Neuron (in vitro differentiated cells): Measurements from ENCODE around the gene CD99L2.

ENCODE experiments used
- H2AFZ ChIP-seq: one replicate; pipeline ENCODE4 v1.6.1; 2013; ENCODE audit warnings: low read depth, mild to moderate bottlenecking, inconsistent platforms, low read length, moderate library complexity
- H3K27me3 ChIP-seq: one replicate; pipeline ENCODE4 v1.6.1; 2013; ENCODE audit warnings: low read length; ENCODE audit not compliant: insufficient read depth
- H3K36me3 ChIP-seq: one replicate; pipeline ENCODE4 v1.6.1; 2013; ENCODE audit warnings: low read length; ENCODE audit not compliant: insufficient read depth
- H3K4me1 ChIP-seq: one replicate; pipeline ENCODE4 v1.6.1; 2013; ENCODE audit warnings: low read length; ENCODE audit not compliant: insufficient read depth
- H3K4me3 ChIP-seq: 2 replicates; pipeline ENCODE4 v1.5.1; 2013; ENCODE audit warnings: mild to moderate bottlenecking, low read length, moderate library complexity
- H3K9me3 ChIP-seq: one replicate; pipeline ENCODE4 v1.6.1; 2013; ENCODE audit warnings: low read length

The CD99L2 gene, protein sequence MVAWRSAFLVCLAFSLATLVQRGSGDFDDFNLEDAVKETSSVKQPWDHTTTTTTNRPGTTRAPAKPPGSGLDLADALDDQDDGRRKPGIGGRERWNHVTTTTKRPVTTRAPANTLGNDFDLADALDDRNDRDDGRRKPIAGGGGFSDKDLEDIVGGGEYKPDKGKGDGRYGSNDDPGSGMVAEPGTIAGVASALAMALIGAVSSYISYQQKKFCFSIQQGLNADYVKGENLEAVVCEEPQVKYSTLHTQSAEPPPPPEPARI

DNA sequence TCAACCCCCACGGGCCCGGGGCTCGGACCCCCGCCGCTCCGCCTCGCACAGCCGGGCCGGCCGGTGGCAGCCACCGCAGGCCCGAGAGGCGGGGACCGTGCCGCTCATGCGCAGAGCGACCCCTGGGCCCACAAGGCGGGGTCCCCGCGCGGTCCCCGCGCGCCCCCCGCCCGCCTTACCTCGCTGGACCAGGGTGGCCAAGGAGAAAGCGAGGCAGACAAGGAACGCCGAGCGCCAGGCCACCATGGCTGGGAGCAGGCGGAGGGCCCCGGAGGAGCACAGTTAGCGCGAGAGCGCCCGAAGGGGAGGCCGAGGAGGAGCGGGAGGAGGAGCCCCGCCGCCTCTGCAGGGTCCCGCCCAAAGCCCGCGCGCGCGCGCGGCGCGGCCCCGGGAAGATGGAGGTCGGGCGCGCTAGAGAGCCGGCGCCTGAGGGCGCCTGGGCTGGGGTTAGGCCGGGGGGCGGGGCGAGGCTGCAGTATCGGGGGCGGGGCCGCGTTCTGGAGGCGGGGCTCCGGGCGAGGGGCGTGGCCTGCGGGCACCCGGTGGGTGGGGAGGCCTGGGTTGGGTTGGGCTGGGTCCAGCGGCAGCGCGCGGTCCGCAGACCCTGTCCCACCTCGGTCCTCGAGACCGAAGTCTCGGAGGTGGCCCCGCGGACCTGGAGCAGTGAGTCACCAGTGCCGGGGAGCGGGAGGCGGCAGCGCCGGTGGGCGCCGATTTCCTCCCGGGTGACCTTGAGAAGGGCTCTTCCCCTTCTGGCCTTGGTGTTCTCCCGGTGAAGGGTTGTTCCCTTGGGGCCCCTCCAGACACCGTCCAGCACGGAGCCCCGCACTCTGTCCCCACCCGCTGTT lies at the start of gene CD99L2:
CD99L2 (minus strand) TSS at position 326 of the 848 bp plus-strand sequence; CDS start at position 246, 80 bp downstream.
- H3K4me1 ChIP-seq, result no peaks in the 10 kb centered on the region
- peak within 1 kb of the TSS; percentile 72 for H2AFZ ChIP-seq
- peaks cover 7% of the 10 kb centered on the region for H3K27me3 ChIP-seq
- peak within 1 kb of the TSS; percentile 80 for H3K4me3 ChIP-seq
- no peaks in the 10 kb centered on the region for H3K9me3 ChIP-seq
- H3K36me3 ChIP-seq, result no peaks in the 10 kb centered on the region

DNA sequence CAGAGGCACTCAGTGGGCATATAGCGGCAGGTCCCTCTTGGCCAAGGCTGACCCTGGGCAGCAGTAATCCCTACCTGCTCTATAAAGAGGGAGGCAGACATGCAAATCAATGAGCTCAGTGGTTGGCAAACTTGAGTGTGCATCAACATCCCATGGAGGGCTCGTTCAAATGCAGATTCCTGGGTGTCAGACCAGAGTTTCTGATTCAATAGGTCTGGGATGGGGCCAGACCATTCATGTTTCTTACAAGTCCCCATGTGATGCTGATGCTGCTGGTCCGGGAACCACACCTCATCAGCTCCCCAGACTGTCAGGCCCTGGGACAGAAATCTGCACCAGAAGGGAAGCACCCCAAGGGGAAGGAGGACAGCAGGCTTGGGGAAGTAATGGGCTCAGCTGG lies 45.8 kb upstream of the CD99L2 start:
- Histone ChIP-seq H3K4me1 (no peaks in the 10 kb centered on the region), H3K36me3 (no peaks in the 10 kb centered on the region), H2AFZ (no peak overlapping the region), H3K4me3 (no peak overlapping the region), H3K9me3 (no peaks in the 10 kb centered on the region), H3K27me3 (no peaks in the 10 kb centered on the region)

DNA sequence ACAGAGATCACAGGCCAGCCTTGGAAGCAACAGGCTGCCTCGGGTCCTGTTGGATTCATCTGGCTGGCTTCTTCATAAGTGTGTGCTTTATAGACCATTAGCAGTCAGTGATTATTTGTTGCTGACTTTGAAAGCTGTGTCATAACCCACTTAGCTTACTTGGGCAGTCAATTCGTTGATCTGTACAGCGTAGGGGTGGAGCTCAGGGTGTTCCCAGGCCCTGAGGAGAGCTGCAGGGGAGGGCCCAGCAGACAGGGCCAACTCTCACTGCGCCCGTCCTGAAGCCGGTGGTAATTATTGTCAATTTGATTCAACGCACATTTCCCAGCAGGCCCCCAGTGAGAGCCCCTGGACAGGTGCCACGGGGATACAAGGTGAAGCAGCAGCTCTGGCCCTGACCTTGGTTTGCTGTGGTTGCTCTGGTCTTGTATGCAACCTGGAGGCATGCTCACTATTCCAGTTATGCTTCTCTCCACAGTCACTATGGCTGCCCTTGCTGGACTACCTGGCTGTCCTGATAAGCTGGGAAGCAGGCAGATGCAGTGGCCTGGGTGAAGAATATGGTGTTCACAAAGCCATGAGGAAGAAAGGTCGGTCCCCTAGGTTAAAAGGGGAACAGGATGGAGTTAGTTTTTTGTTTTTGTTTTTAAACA lies 44.6 kb upstream of the CD99L2 start:
- Histone ChIP-seq H2AFZ (no peak overlapping the region), H3K36me3 (no peaks in the 10 kb centered on the region), H3K4me3 (no peak overlapping the region), H3K9me3 (no peaks in the 10 kb centered on the region), H3K27me3 (no peaks in the 10 kb centered on the region), H3K4me1 (no peaks in the 10 kb centered on the region)

DNA sequence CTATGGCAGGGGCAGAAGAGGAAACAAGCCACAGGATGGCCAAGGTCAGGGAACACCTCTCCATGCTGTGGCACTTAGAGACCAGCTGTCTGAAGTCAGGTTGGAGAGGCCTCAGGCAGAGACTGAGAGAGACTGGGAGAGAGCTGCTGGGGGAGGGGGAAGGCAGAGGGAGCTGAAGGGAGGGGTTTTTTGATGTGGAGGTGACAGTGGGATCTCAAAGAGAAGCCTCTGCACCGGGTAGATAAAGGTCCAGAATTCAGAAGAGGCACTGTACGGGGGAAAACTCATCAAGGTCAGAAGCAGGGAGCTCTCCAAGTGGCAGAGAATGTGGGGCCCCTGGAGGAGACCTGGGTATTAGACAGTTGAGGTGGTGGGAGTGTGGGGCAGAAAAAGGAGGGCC lies 43.1 kb upstream of the CD99L2 start:
- Histone ChIP-seq H3K4me1 (no peaks in the 10 kb centered on the region), H3K36me3 (no peaks in the 10 kb centered on the region)

DNA sequence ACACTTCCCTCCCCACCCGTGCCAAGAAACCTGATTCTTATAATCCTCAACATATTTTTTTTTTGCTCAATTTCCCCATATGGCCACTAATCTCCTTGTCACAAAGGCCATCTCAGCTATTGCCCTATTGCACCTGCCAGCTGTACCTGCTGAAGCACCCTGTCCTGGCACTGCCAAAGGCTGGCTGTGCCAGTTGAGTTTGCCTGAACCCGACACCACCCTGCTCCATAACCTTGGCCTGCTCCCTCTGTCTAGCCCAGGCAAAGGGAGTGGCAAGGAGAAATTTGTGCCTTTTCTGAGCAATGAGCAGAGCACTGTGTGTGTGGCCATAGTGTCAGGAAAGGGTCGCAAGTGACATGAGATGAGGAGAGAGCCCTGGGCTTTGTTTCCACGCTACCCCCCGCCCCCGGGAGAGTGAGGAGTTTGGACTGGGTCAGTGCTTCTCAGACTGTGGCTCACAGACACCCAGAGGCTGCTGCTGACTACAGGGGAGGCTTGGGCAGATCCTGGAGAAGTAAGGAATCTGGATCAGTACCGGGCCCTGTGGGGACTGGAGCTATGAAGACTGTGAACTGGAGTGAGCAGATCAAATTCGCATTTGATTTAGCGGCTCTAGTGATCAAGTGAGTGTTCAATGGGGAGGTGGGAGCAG lies 42.5 kb upstream of the CD99L2 start:
- Histone ChIP-seq H3K4me1 (no peaks in the 10 kb centered on the region), H3K27me3 (no peaks in the 10 kb centered on the region), H3K4me3 (no peak overlapping the region), H3K9me3 (no peaks in the 10 kb centered on the region), H2AFZ (no peak overlapping the region), H3K36me3 (no peaks in the 10 kb centered on the region)

More for the DNA sequence above, 43.1 kb upstream of the CD99L2 start:
- Histone ChIP-seq H3K27me3 (no peaks in the 10 kb centered on the region), H2AFZ (no peak overlapping the region), H3K4me3 (no peak overlapping the region), H3K9me3 (no peaks in the 10 kb centered on the region)

DNA sequence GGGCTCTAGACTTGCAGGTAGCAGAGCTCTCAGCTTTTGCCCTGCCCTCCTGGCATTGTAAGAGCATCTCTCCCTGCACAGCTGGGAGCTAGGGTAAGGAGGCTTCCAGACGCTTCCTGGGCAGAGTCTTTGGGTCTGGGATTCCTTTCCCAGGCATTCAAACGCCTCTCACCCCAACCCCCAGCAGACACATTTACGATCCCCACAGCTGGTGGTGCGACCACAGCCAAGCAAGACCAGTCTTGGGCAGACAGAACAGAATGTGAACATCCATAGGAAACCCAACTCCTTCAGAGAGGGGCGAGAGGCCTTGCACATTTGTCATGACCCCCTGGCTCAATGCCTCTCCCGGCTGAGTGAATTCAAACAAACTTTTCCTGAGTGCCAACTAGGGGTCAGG lies 38.1 kb upstream of the CD99L2 start:
- H3K4me3 ChIP-seq, result no peak overlapping the region

DNA sequence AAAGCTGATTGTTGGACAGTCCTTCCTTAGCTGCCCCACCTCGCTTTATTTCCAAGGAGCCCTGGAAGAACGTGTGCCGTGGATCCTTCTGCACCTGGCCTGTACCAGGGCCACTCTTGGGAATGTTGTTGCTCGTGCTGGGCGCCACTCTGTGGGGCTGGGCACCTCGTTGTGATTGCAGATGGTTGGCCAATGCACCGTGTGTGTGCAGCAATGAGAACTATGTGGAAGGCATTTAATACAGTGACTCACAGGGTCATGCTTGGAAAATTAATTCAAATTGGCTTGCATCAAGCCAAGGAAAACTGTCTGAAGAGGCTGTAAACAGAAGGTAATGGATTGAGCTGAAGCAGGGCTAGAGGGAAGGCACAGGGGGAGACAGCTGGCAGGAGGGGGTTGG lies 37.0 kb upstream of the CD99L2 start:
- H3K9me3 ChIP-seq, result no peaks in the 10 kb centered on the region
- no peak overlapping the region for H3K4me3 ChIP-seq
- H3K4me1 ChIP-seq, result no peaks in the 10 kb centered on the region
- H2AFZ ChIP-seq, result no peak overlapping the region
- no peaks in the 10 kb centered on the region for H3K36me3 ChIP-seq
- H3K27me3 ChIP-seq, result peaks cover 9% of the 10 kb centered on the region

More for the DNA sequence above, 38.1 kb upstream of the CD99L2 start:
- H3K27me3 ChIP-seq, result peaks cover 7% of the 10 kb centered on the region
- H2AFZ ChIP-seq, result no peak overlapping the region
- H3K9me3 ChIP-seq, result no peaks in the 10 kb centered on the region
- H3K36me3 ChIP-seq, result no peaks in the 10 kb centered on the region
- H3K4me1 ChIP-seq, result no peaks in the 10 kb centered on the region

DNA sequence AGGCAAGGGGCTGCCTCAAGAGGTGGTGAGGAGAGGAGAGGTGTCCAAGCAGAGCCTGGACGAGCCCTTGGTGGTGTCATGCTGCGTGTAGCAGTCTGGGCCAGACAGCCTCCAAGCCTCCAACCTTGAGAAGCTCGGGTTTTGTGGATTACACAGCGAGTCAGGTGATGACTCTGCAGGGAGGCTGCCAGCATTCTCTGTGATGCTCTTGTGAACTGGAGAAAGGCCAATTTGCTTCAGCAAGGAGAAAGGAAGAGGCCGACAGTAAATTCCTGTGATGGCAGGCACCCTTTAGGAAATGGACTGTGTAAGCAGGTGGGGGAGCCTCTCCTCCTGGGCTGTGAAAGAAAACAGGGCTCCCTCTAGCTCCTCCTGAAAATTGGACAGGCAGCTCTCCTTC lies 36.0 kb upstream of the CD99L2 start:
- H3K36me3 ChIP-seq, result no peaks in the 10 kb centered on the region
- peaks cover 9% of the 10 kb centered on the region for H3K27me3 ChIP-seq
- H3K4me3 ChIP-seq, result no peak overlapping the region
- no peaks in the 10 kb centered on the region for H3K4me1 ChIP-seq
- no peak overlapping the region for H2AFZ ChIP-seq
- no peaks in the 10 kb centered on the region for H3K9me3 ChIP-seq

DNA sequence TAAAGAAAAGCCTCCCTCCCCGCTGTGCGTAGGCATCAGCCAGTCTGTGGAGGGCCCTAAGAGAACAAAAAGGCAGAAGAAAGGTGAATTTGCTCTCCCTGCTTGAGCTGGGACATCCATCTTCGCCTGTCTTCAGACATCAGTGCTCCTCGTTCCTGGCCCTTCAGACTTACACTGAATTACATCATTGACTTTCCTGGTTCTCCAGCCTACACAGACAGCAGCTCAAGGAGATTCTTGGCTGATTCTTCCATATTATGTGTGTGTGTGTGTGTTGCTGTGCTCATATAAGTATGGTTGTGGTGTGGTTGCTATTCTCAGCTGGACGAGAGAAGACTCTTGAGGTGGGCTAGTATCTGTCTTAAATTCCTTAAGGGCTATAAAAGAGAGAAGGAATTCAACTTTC lies 35.5 kb upstream of the CD99L2 start:
- H3K4me3 ChIP-seq, result no peak overlapping the region
- no peak overlapping the region for H2AFZ ChIP-seq

DNA sequence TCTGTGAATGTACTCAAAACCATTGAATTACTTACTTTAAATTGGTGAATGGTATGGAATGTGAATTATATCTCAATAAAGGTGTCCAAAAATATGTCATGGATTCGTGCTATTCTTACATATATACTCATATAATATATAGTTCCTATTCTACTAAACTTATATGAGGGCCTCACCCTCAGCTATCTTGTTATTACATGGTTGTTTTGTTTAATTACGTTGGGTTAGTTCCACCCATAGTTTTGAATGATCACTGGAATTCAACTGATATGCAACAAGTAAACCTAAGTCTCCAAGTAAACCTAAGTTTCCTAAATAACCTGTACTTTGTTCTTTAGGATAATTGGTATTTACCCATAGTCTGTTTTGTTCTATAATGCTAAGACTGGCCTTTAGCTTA lies 30.6 kb upstream of the CD99L2 start:
- Histone ChIP-seq H2AFZ (no peak overlapping the region), H3K4me1 (no peaks in the 10 kb centered on the region), H3K9me3 (no peaks in the 10 kb centered on the region), H3K36me3 (no peaks in the 10 kb centered on the region), H3K27me3 (peaks cover 2% of the 10 kb centered on the region), H3K4me3 (no peak overlapping the region)

More for the DNA sequence above, 35.5 kb upstream of the CD99L2 start:
- no peaks in the 10 kb centered on the region for H3K36me3 ChIP-seq
- no peaks in the 10 kb centered on the region for H3K9me3 ChIP-seq
- H3K27me3 ChIP-seq, result peaks cover 9% of the 10 kb centered on the region
- no peaks in the 10 kb centered on the region for H3K4me1 ChIP-seq

DNA sequence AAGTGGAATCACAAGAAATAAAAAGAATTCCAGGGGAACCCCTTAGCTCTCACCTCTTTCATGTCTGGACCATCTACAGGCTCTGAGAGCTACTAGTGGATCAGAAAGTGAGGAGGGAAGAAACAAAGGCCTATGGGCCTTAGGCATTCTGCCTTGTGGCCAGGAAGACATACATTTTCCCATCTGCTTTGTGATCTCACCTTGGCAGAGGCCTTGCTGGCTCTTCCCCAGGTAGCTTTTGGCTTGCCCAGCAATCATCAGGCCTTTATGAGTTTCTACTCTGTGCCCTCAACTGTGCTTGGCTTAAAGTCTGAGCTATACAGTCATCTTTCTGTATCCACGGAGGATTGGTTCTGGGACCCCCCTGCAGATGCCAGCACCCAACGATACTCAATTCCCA lies 28.3 kb upstream of the CD99L2 start:
- H2AFZ ChIP-seq, result no peak overlapping the region
- peaks cover 2% of the 10 kb centered on the region for H3K27me3 ChIP-seq
- H3K4me1 ChIP-seq, result no peaks in the 10 kb centered on the region
- no peak overlapping the region for H3K4me3 ChIP-seq
- no peaks in the 10 kb centered on the region for H3K9me3 ChIP-seq
- no peaks in the 10 kb centered on the region for H3K36me3 ChIP-seq

DNA sequence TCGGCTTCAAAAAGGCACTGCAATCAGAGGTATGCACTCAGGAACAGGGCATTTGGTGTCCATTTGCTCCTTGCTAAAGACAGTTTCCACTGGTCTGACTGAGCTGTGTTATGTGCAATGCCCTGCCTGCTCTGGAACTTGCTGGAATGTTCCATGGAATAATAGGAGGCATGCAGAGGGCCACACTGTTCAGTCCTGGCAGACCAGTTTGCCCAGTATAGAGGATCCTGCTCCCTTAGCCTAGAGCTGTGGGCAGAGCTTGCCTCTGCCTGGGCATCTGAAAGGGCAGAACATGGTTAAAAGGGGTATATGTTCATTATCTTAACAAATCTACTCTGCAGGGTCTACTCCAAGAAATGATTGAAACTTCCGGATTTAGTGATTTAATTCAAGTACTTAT lies 27.8 kb upstream of the CD99L2 start:
- Histone ChIP-seq H3K36me3 (no peaks in the 10 kb centered on the region), H3K4me3 (no peak overlapping the region), H2AFZ (no peak overlapping the region), H3K4me1 (no peaks in the 10 kb centered on the region), H3K27me3 (peaks cover 2% of the 10 kb centered on the region), H3K9me3 (no peaks in the 10 kb centered on the region)

DNA sequence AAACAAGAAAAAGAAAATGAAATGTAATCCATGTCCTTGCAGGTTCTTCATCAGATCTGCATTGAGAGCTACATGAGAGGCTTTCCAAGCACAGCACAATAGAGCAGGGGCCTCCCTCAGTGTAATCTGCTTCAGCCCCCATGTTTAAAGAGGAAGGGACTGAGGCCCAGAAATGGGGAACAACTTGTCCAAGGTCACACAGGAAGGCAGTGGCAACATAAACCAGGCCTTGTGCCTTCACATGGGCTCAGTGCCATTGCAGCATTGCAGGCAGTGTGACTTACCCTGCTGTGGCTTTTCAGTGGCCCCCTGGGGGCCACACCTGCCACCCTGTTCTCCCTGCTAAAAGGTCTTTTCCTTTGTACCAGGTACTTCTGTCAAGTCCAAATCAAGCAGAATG lies 20.9 kb upstream of the CD99L2 start:
- Histone ChIP-seq H3K4me1 (no peaks in the 10 kb centered on the region), H2AFZ (no peak overlapping the region), H3K4me3 (no peak overlapping the region), H3K9me3 (no peaks in the 10 kb centered on the region), H3K27me3 (peaks cover 5% of the 10 kb centered on the region), H3K36me3 (no peaks in the 10 kb centered on the region)
